ENCODE measurements around the gene LAT.
A peak's percentile ranks its signal among the peaks of the same experiment; 100 is the strongest.
"Not testable (repeated sequence)": the region's sequence is repeated elsewhere in the genome, so short reads cannot be mapped to it uniquely, and the experiment has no call there.

LAT gene

GRCh38 chr16:28984619-28985135, at the start of gene LAT:
LAT (plus strand) TSS chr16:28985052; CDS start chr16:28985418, 366 bp downstream.
- peak; percentile 85 for DNase-seq

- DNase-seq = no peak
Observed at GRCh38 chr16:28935346-28935745, 49.5 kb upstream of the LAT start.

DNA sequence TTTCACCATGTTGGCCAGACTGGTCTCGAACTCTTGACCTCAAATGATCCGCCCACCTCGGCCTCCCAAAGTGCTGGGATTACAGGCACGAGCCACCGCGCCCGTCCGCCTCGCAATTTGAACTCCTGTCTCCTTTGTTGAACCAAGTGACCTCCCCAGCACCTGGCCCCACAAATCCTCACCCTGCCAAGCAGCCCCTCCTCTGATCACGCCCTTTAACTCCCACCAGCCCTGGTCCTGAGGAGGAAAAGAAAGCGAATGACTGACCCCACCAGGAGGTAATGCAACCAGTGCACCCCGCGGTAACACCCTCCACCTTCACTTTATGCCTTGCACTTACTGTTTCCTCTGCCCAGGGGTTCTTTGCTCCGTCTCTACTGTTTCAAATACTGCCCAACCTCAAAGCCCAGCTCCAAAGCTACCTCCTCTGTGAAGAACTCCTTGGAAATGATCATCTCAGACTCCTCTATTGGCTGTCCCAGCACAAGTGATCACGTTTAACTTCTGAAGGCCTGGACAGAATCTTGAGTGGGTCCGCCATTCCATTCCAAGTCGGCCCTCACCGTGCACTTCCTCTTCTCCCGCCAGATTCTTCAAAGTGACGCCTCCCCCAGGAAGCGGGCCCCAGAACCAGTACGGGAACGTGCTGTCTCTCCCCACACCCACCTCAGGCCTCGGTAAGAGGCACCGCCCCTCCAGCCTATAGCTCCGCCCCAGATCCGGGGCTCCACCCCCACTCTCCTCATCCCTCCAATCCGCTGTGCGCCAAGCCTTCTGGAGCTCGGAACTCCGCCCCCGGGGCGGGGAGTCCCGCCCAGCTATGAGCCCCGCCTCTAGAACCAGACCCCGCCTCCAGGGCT, 48.7 kb upstream of the LAT start:
- DNase-seq = peak; percentile 89

DNA sequence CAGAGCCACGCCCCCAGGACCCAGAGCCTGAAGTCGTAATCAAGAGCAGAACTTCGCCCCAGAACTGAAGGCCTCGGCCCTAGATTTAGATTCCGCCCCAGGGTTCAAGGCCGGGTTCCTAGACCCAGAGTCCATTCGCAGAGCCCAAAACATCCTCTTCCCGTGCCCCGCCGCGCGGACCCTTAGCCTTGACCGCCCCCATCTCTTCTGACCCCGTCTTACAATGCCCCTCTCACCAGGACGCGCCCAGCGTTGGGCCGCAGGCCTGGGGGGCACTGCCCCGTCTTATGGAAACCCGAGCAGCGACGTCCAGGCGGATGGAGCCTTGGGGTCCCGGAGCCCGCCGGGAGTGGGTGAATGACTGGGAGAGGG, 48.1 kb upstream of the LAT start:
- no peak for DNase-seq

DNA sequence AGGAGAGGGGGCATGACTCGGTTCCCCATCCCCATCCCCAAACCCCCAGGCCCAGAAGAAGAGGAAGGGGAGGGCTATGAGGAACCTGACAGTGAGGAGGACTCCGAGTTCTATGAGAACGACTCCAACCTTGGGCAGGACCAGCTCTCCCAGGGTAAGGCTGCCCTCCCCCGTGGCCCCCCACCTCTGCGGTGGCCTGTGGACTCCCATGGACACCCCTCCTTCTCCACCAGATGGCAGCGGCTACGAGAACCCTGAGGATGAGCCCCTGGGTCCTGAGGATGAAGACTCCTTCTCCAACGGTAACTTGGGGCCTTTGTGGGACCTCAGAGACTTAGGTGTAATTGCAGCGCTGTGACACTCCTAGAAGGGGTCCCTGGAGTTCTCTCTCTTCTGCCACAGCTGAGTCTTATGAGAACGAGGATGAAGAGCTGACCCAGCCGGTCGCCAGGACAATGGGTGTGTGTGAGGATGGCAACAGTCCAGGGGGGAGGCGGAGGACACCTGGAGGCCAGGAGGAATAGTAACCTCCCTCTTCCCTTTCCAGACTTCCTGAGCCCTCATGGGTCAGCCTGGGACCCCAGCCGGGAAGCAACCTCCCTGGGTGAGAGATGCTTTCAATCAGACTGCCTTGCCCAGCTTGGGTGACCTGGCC, 47.5 kb upstream of the LAT start:
- no peak for DNase-seq

DNA sequence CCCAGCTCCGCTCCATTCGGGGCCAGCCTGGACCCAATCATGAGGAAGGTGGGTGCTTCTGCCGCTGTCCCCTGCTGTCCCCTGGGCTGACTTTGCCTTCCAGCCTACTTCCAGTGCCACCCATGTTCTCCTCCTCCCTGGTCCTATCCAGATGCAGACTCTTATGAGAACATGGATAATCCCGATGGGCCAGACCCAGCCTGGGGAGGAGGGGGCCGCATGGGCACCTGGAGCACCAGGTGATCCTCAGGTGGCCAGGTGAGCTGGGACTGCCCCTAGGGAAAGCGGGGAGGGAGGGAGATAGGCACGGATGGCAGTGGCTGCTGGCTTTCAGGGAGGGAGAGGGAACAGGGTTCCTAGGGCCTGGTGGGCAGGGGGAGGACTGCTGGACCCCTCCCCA, 46.1 kb upstream of the LAT start:
- DNase-seq = no peak

GRCh38 chr16:28939825-28940224, 45.0 kb upstream of the LAT start:
- not testable (repeated sequence) for DNase-seq

GRCh38 chr16:28943281-28943680, 41.6 kb upstream of the LAT start:
- no peak for DNase-seq

- no peak for DNase-seq
Observed at GRCh38 chr16:28946681-28947080, 38.2 kb upstream of the LAT start.

GRCh38 chr16:28950648-28951409, 34.0 kb upstream of the LAT start, which contains the start of gene NFATC2IP:
NFATC2IP (plus strand) TSS chr16:28950937; CDS start chr16:28951012, 75 bp downstream.
- peak; percentile 99 for DNase-seq

DNA sequence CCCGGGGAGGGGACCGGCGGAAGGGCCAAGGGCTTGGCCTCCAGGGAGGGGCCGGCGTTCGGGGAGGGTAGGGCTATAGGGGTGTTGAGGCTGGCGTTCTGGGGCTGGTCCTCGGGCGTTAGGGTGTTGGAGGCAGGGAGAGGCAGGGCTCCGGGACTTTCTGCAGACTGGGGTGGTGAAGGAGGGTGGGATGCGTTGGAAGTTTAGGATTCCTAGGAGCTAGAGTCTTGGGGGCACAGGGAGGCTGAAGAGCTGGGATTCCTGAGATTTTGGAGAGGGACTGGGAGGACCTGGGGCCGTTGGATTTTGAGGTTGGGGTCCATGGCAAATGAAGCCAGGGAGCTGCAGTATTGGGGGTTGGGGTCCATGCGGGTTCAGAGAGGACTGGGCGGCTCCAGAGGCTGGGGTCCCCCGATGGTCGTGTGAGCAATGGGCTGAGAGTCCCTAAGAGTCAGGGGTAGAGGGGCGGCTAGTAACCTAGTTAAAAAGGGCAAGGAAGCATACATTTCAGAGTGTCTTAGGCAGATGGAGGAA, 33.4 kb upstream of the LAT start:
- DNase-seq = no peak

- DNase-seq = no peak
Observed at GRCh38 chr16:28958216-28958615, 26.6 kb upstream of the LAT start.

DNA sequence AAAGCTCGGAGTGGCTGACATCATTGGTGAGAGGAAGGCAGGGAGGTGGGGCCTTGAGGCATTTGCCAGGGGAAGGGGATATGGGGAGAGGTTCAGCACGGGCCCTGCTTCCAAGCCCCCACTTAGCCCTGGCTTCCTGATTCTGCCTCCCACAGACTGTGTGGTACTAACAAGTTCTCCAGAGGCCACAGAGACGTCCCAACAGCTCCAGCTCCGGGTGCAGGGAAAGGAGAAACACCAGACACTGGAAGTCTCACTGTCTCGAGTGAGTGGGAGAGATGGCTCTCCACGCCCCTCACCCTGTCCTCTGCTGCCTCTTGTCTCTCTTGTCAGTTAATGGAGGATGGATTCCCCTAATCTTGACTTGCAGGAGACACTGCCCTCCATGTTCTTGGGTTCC, 26.0 kb upstream of the LAT start:
- DNase-seq = no peak

- no peak for DNase-seq
Observed at GRCh38 chr16:28964072-28964471, 20.8 kb upstream of the LAT start.

DNA sequence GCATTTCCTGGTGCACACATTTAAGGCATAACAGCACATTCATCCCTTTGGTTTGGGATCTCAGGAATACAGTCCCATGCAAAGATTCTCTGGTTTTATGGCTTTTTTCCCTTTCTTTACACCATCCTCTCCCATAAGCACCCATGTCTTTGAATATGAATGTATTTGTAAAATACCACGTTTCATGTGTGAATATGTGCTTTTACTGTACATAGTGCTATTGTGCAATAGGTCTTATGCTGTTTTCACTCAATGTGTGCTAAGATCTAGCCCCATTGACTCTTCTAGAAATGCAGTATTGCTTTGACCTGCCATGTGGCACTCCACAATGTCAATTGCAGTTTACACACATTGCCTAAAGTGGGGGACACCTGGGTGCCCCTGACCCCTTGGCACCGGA, 20.4 kb upstream of the LAT start:
- no peak for DNase-seq

GRCh38 chr16:28967156-28967555, 17.7 kb upstream of the LAT start:
- DNase-seq = no peak

- not testable (repeated sequence) for DNase-seq
Observed at GRCh38 chr16:28969696-28970095, 15.2 kb upstream of the LAT start.

- DNase-seq = no peak
Observed at GRCh38 chr16:28974007-28974436, 10.8 kb upstream of the LAT start.

- peak; percentile 87 for DNase-seq
Observed at GRCh38 chr16:28974437-28975157, 10.3 kb upstream of the LAT start, which contains the start of gene SPNS1. SPNS1 (plus strand) TSS chr16:28974778; CDS start chr16:28975152, 374 bp downstream.

- DNase-seq = no peak
Observed at GRCh38 chr16:28975158-28975599, 9.7 kb upstream of the LAT start.

GRCh38 chr16:28977703-28978662, 6.9 kb upstream of the LAT start:
- no peak for DNase-seq

Measured in activated T-cell treated with anti-CD3 and anti-CD28 coated beads, Interleukin-2, amount 50 U/mL, for 1 hour (primary cell).